Activated naive CD4-positive, alpha-beta T cell treated with Interleukin-2 at 50 U/mL for 16 hours (primary cell): Measurements from ENCODE around the gene CD8A.
"Not testable (repeated sequence)": the region's sequence is repeated elsewhere in the genome, so short reads cannot be mapped to it uniquely, and the experiment has no call there.

Source experiments
- DNase-seq: peaks from one replicate; pipeline ENCODE4 v3.0.0-alpha.2; 2020

The CD8A gene

DNA sequence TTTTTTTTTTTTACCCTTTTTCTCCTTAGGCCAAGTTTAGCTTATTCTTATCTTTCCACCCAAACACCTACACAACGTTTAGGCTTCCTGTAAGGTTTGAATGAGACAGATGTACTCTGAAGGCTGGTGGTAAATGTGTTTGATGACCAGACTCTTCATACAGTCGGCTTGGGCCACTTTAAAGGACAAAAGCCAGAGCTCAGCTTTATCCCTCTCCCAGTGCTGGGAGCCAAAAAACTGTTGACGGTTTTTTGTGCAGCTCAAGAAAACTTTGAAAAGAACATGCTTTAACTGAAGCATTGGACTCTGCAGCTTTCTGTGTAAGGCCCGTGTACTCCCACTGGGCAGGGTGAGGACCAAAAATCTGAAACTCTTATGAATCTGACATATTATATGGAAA, 15.4 kb downstream of the CD8A start:
- DNase-seq = no peak

DNA sequence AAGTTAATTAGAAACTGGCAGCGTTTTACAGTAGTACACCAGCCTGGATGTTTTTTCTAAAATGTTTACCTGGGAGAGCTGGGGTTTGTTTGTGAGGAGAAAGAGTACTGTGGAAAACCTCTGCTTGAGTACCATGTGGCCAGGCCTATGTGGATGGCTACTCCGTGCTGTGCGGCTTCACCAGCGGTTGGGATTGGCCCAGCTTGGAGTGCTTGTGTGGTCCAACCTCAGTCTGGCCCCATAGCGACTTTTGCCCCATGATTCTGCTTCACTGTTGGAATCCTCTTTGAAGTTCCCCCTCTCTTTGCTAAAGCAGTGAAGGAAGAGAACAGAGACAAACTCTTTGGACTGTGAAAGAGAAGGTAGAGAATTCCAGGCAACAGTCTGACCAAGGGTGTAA, 15.9 kb downstream of the CD8A start:
- no peak for DNase-seq

DNA sequence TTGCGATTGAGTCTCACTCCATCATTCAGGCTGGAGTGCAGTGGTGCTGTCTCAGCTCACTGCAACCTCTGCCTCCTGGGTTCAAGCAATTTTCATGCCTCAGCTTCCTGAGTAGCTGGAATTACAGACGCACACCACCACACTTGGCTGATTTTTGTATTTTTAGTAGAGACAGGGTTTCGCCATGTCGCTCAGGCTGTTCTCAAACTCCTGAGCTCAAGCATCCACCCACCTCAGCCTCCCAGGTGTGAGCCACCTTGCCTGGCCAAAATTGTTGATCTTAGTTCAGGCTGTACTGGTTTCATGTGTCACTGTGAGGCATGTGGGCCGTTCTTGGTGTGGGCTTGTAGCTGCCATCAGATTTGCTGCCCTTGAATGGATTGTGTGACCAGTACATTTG, 18.1 kb downstream of the CD8A start:
- no peak for DNase-seq

DNA sequence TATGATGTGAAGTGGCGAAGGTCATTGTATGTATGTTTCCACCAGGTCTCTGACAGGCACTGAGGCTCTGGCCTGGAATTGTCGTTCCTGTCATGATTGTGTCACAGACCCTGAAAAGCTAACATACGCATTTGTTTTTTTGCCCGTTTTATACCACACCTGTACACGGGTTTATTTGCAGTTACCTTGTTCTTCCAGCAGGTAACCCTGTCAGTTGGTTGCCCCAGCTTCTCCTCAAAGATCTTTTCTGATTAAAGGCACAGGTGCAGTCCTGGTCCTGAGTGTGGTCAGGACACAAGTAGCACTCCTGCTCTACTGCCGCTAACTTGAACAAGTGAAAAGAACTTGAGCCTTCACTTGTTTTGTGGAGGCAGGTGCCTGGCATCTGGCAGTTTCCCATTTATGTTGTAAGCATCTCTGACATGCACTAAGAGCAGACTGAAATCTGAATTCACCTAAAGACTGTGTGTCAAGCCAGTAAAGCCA, 19.9 kb downstream of the CD8A start:
- DNase-seq = no peak

DNA sequence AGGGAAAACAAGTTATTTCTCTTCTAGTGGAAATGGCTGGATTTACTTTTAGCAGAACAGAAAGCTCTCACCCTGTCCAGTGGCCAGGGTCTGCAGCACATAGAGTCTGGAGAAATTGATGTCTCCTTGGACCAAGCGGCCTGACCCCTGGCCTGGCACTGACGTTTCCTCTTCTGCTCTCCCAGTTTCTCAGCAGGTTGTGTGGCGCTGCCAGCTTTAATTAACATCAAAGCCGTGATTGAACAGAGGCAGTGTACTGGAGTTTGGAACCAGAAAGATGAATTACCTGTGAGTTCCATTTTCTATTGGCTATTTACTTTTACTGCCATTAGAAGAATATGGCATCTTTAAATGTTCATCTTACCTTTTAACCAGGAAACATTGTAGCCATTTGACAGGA, 20.9 kb downstream of the CD8A start:
- no peak for DNase-seq

DNA sequence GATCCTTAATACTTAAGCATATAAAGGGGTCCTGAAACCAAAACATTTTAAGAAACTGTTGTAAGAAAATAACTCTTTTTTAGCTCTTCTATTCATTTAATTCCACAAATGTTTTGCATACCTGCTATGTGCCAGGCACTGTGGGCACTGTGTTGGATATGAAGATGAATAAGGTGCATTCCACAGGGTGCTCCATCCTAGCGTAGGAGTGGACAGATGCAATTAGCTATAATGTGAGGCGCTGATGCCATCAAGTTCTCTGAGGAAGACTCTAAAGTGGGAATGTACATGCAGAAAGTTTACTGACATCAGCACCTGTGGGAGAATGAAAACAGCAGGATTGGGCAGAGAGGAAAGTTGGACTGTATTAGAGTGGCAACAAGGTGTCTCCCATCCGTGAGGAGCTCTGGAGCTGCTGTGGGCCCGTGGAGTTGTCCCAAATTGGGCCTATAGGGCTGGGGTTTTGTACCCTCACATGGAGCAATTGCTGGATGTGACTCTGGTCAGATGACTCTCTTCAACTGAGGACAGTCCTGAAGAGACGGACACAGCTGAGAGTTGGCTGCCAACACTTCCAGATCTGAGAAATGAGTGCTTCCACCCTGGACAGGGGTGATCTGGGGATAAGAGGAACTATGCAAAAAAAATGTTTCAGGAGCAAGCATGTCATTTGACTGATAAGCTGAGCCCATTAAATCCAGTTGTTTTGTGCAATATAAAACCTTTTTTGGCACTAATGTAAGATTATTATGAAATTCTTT, 22.3 kb downstream of the CD8A start:
- no peak for DNase-seq

DNA sequence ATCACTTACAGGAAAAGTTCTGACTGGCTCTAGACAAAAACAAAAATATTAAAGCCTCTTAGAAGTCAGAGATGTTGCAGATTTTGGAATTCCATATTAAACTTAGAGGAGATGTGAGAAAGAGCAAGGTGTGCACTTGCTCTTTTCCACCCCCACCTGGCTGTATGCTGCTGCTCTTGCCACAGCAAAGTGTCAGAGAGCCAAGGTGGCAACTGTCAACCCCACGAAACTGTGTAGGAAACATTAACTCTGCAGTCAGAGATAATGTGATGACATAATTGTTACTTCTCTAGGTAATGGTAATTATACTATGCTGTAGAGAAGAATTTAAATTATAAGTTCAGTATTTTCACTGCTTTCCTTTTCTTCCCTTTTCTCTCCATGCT, 25.4 kb downstream of the CD8A start:
- DNase-seq = no peak

DNA sequence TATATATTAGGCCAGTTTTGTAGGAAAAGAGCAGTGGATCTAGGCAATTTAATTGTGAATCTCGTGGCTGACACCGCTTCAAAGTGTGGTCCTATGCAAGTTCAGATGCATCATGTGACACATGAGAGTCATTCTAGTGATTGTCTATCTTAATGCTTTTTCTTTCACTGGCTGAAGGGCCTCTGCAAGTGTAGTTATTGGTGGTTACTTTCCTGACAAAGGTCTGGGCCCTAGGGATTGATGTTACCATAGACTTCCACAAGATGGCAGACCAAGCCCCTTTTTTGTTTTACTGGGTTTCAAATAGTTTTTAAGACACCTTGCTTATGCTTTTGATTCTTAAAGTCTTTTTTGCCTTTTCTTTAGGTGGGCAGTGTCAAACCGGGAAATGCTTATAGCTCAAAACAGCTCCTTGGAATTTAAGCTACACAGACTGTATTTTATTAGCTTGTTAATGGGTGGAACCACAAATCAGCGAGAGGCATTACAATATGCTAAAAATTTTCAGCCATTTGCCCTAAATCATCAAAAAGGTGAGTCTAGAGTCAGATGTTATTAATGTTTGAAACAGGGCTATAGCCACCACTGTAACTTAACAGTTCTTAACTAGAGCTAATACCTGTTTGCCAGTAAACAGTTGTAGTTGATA, 25.9 kb downstream of the CD8A start:
- DNase-seq = no peak

DNA sequence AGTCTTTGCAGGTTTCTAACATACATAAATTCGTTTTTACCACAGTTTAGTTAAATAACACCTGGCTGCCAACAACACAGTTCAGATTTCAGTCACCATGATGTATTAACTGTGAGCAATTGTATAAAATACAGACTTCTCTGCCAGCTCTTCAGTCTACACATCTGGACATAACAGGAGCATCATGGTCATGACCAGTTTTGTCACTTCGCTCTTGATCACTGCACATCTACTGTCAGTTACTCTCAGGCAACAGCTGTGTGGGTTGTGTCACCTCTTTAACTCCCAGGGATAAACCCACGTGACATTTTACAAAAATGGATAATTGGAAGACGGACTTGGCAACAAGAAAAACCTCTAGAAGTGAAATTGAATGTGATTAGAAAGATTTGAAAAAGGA, 30.3 kb downstream of the CD8A start:
- no peak for DNase-seq

DNA sequence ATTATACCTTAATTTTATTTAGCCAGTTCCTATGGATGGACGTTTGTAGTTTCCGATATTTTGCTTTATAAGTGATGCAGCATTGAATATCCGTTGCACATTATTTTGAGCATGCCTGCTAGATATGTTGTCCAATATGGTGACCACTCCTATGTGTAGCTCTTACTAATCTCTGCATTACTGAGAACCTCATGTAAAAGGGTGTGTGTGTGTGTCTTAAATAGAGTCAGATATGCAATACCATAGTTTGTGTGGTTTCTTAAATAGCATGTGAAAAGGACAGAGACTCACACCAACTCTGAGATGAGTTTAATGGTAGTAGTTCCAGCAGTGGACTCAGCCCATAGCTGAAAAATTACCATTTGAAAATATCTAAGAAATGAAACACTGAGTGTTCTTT, 32.3 kb downstream of the CD8A start:
- no peak for DNase-seq

DNA sequence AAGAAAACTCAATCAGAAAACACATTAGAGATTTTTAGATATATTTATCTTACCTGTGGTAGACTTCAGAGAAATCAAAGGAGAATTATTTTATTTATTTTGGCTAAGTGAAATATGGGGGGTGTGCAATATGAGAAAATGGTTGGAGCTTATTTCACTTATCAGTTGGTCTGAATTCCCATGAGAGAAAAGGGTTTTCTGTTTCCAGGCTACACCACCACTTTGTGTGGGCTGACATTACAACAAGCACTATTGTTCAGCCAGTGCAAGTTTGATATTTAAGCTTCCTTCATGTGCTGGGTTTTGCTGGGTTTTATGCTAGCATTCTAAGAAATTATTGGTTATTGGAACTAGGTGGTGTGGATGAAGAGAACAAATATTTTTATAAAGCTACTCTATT, 37.1 kb downstream of the CD8A start:
- no peak for DNase-seq

DNA sequence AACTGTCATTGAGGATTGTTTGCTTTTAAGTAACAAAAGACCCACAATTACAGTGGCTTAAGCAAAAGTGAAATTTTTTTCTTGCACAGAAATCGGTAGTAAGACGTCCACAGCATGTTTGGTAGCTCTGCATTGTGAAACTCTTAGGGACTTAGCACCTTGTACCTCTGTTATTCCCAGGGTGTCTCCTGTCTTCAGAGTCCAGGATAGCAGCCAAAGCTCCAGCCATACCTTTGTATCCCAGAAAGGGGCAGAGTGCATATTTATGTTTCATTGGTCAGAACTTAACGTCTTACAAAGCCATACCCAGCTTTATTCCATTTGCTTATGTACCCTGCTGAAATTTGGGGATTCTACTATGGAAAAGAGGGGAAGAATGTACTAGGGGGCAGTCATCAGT, 37.8 kb downstream of the CD8A start:
- no peak for DNase-seq

DNA sequence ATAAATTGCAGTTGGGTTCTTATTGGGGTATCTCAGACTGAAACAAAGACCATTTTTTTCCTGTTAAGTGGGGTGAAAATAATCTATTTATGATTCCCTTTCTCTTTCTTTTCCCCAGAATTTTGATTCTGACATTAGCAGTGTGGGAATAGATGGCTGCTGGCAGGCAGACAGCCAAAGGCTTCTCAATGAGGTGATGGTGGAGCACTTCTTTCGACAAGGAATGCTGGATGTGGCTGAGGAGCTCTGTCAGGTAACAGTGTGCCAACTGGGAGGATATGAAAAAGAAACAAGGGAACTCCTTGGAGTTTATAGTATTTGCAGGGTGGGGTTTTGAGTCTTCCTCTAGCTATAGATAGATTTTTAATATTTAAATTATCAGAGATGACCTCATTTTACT, 38.9 kb downstream of the CD8A start:
- DNase-seq = no peak

DNA sequence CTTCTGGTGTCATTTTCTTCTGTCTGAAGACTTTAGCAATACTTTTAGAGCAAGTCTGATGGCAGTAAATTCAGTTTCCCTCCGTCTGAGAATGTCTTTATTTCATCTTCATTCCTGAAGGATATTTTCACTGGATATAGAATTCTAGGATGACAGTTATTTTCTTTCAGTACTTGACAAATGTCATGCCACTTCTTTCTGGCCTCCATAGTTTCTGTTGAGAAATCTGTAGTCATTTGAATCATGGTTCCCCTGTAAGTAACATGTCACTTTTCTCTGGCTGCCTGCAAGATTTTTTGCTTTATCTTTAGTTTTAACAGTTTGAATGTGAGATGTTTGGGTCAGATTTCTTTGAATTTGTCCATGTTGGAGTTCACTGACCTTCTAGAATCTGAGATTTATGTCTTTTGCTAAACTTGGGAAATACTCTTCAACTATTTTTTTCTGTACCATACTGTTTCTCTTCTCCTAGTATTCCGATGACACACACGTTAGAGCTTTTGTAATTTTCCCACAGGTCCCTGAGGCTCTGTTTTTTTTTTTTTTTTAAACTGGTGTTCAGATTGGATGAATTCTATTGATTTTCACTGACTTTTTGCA, 40.4 kb downstream of the CD8A start:
- no peak for DNase-seq

DNA sequence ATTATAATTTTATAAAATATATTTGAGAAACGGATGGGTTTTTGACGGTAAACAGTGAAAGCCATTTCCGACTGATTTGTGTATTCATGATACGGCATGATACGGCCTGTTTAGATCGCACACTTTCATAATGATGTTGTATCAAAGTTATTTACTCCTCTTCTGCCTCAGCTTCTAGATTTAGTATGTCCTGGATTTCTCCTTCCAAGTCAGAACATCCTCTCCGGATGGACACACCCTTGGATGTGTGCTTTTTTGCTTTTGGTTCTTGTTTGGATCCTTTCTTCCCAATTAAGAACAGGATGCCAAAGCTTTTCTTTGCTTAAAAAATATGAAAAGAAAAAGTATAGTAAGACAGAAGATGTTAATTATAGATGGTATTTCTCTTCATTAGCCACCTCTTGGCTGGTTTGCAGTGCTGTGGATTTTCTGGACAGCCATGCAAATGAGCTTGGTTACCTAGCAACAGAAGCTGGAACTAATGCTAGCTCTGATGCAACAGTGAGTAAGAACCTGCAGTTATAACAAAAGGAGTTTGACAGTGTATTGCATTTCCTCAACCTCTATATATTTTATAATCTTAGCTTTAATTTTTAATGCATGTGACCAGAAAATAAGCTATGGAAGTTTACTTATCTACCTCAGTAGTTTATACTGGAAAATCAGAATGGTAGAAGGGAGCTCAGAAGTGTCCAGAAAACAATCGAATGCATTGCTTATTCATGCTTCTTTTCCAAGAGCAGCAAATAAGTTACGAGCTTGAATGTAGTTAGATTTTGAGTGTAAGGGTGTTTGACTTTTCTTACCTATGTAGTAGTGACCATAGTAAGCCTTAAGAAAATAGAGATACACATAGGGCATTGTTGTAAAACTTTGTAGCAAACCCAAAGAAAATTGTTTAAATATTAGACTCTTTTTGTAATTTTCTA, 42.7 kb downstream of the CD8A start:
- DNase-seq = no peak

DNA sequence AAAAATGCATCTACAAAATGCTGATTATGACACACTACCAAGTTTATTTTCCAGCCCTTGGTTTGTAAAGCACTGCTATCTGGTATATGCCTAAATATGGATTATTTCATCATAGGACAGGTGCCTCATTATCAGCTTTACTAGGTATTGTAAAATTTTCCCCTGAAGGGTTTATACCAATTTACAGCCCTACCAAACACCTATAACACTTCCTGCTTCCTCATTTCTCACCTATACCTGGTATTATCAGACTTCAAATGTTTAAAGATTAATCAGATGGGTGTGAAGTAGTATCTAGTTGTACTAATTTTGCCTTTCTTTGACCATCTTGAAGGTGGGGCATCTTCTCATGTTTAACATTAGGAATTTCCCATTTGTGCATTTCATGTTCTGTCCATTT, 43.8 kb downstream of the CD8A start:
- no peak for DNase-seq

DNA sequence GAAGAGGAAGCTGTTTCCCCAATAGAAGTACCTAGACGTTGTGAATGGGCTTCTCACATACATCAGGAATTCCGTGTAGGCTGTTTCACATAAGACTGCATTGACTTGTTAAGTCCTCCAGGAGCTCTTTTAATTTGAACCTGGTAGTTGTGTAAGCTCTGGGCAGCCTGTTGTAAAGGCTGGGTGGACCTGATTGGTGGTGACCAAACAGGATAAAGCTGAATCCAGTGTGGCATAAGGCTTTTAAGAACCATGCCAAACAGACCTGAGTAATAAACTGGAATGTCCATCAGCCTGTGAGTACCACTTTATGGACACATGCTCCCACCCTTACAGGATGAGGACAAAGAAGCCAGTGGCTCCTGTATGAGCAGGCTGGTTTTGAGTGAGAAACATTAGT, 46.6 kb downstream of the CD8A start:
- no peak for DNase-seq

DNA sequence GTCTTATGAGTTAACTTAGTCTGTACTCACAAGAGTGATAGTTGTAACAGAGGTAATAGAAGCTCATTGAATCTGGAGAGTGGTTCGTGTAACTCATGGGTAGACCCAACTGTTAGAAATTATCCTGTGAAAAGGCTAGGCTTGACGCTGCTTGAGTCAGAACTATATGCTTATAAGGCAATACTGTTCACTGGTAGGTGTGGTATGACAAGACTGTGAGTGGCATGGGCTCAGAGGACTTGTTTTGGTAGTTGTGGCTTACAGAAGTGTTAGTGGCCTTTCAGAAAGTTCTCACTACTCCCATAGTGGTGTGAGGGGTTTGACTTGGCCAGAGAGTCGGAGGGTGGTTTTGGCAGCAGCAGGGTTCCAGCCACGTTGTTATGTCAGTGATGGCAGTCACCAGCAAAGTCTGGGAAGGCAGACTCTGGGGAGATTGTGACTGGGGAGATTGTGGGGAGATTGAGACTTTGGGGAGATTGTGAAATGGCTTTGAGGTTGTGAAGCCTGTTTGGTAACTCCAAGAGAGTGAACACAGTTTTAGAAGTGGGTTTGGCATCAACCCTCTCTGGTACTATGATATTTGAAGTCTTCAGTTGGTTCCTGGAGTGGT, 48.7 kb downstream of the CD8A start:
- not testable (repeated sequence) for DNase-seq

DNA sequence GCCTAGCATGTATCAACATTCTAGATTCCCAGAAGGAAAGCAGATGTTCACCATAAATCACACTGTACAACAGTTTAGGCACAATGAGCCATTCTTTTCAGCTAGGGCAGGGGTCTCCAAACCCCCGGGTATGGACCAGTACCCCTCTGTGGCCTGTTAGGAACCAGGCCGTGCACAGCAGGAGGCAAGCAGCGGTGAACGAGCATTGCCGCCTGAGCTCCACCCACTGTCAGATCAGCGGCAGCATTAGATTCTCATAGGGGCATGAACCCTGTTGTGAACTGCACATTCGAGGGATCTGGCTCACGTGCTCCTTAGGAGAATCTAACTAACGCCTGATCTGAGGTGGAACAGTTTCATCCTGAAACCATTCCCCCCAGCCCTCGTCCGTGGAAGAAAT, 50.8 kb downstream of the CD8A start:
- DNase-seq = not testable (repeated sequence)

DNA sequence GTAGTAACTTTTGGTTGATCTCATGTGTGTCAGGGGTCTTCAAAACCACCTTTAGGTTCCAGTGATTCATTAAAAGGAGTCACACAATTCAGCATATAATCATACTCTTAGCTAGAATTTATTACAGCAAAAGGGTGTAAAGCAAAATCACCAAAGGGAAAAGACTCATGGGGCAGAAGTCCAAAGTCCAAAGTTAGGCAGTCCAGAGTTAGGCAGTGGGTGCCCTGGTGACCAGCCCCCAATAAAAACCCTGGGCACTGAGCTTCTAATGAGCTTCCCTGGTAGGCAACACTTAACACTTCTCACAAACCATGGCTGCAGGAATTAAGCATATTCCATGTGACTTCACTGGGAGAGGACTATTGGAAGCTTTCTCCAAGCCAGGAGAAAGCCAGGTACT, 51.2 kb downstream of the CD8A start:
- DNase-seq = not testable (repeated sequence)

DNA sequence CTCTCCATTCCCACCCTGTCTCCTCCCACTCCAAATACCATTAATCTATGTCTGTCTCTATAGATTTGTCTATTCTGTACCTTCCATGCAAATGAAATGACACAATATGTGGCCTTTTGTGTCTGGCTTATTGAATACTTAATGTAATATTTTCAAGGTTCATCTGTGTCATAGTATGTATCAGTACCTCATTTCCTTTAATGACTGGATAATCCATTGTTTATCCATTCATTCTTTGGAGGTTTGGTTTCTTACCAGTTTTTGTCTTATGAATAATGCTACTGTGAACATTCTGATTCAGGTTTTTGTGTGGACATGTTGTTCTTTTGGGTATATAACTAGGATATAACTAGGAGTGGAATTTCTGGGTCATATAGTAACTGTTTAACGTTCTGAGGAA, 55.8 kb downstream of the CD8A start:
- DNase-seq = not testable (repeated sequence)
